SU-DHL-6 (cell line): ENCODE results near the gene COL6A1.

ENCODE experiments used
- EZH2phosphoT487 ChIP-seq: fragments of 200-600 bp; sonication (generic), shearing (Covaris generic); conservative IDR thresholded peaks from 2 replicates; pipeline ENCODE4 v1.6.1; 2018; ENCODE audit warnings: mild to moderate bottlenecking, antibody characterized with exemption, low read length, moderate library complexity, mixed read lengths
- TF ChIP-seq, protein P1 (sequence below): fragments of 200-600 bp; sonication (generic); IDR thresholded peaks from one replicate; pipeline ENCODE4 v1.5.1; 2017; ENCODE audit warnings: antibody characterized with exemption, mild to moderate bottlenecking, low read length, moderate library complexity; ENCODE audit not compliant: insufficient read depth, poor library complexity, severe bottlenecking

DNA sequence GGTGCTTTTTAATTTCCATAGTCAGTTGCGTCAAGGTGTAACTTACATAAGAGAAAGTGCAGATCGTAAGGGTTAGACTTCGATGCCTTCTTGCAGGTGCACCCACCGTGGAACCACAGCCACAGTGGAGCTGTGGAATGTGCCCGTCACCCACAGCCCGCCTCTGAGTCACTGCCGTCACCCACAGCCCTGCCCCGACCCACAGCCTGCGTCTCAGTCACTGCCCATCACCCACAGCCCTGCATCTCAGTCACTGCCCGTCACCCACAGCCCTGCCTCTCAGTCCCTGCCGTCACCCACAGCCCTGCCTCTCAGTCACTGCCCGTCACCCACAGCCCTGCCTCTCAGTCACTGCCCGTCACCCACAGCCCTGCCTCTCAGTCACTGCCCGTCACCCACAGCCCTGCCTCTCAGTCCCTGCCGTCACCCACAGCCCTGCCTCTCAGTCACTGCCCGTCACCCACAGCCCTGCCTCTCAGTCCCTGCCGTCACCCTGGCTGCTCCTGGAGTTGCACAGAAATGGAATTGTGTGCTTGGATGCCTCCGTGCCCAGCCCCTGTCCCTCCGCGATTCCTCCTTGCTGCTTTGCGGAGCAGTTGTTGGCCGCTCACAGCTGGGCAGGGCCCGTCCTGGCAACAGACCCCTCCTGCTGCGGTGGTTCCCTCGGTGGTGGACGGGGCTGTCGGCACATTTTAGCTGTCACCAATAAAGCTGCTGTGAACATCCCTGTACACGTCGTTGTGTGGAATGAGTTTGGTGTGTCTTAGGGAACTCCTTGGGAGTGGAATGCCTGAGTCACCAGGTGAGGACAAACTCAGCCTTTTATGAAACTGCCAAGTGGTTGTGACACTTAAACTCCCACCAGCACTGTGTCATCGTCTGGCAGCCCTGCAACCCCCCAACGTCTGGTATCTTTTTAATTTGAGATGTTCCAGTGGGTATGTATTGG, 71.4 kb downstream of the COL6A1 start:
- TF ChIP-seq, protein P1, sequence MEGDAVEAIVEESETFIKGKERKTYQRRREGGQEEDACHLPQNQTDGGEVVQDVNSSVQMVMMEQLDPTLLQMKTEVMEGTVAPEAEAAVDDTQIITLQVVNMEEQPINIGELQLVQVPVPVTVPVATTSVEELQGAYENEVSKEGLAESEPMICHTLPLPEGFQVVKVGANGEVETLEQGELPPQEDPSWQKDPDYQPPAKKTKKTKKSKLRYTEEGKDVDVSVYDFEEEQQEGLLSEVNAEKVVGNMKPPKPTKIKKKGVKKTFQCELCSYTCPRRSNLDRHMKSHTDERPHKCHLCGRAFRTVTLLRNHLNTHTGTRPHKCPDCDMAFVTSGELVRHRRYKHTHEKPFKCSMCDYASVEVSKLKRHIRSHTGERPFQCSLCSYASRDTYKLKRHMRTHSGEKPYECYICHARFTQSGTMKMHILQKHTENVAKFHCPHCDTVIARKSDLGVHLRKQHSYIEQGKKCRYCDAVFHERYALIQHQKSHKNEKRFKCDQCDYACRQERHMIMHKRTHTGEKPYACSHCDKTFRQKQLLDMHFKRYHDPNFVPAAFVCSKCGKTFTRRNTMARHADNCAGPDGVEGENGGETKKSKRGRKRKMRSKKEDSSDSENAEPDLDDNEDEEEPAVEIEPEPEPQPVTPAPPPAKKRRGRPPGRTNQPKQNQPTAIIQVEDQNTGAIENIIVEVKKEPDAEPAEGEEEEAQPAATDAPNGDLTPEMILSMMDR: no peak
- no peak for TF ChIP-seq EZH2phosphoT487
